GF-D8 (cell line): ENCODE data around the gene HYDIN.
"Not testable (repeated sequence)": the region's sequence is repeated elsewhere in the genome, so short reads cannot be mapped to it uniquely, and the experiment has no call there.

ENCODE experiments used
- DNase-seq: peaks from one replicate; lab custom pipeline; 2025; lab: John Stamatoyannopoulos, UW

The HYDIN gene

GRCh38 chr16:71225145-71225544, 5.4 kb downstream of the HYDIN start:
- DNase-seq = no peak

GRCh38 chr16:71218306-71218963, 12.1 kb downstream of the HYDIN start:
- DNase-seq = no peak

- DNase-seq = no peak
Measured at GRCh38 chr16:71217506-71217905, 13.0 kb downstream of the HYDIN start.

- DNase-seq = no peak
Measured at GRCh38 chr16:71216714-71217113, 13.8 kb downstream of the HYDIN start.

GRCh38 chr16:71214746-71215381, 15.7 kb downstream of the HYDIN start:
- no peak for DNase-seq

GRCh38 chr16:71205482-71206131, 24.9 kb downstream of the HYDIN start:
- DNase-seq = no peak

GRCh38 chr16:71203631-71204030, 26.9 kb downstream of the HYDIN start:
- no peak for DNase-seq

DNA sequence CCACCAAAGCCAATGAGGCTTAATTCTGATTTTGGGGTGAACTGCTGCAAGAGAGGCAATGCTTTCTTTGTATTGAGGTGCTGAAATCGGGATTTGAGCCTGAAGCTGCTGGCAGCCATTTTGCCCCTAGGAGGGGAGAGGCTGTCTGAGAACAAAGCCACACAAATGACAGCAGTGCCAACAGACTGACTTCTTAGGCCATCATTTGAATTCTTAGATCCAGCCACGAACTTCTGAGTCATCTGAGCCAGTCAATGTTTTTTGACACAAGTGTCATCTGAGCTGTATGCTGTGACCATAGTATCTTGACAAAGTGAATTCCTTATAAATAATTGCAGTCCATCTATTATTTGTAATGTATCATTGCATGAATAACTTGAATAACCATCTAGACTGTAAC, 29.0 kb downstream of the HYDIN start:
- DNase-seq = no peak

DNA sequence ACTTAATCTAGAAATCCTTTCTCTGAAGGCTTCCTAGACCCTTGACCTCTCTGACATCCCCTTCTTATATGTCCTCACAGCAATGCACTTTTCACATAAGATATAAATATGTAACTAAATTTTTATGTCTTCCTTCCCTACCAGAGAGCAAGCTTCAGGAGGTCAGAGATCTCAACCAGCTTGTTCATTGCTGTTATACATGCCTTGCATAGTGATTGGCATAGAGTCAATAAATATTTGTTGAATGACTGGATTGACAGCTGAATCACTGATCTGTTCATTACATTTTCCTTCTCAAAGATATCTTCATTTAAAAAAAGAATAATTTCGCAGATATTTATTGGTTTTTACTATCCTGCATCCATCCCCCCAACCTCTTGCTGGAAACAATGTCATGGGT, 29.5 kb downstream of the HYDIN start:
- no peak for DNase-seq

DNA sequence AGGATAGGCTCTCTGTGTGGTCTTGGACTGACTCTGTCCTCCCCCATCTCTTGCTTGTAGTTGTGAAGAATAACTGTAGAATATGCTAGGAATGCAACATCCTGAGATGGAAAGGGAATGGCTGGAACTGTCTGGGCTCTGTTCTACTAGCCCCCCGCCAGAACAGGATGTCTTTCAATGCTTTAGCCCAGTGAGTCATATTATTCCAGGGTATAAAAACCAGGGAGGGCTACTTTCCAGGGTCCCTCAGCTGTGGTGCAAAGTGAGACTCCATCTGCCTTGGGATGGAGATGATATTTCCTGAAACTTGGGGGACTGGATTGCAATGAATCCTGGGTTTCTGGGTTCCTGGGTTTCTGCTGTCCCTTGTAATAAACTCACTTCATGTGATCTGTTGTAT, 32.1 kb downstream of the HYDIN start:
- DNase-seq = no peak

DNA sequence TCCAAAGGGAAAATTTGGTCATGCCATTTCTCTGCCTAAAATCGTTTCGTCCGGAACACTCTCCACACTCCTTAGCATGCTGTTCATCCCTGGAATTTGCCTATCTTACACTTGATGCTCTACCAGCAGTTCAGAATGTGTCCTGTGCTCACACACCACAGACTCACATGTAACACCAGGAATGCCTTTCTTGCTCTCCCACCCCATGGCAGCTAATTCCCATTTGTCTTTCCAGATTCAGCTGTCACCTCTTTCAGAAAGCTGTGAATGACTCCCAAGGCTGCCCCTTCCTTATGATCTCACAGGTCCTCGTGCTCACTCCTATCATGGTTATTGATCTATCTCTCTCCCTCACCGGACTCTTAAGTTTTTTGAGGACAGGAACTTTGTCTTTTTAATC, 38.1 kb downstream of the HYDIN start:
- DNase-seq = no peak

- no peak for DNase-seq
Measured at GRCh38 chr16:71188956-71189712, 41.4 kb downstream of the HYDIN start.

DNA sequence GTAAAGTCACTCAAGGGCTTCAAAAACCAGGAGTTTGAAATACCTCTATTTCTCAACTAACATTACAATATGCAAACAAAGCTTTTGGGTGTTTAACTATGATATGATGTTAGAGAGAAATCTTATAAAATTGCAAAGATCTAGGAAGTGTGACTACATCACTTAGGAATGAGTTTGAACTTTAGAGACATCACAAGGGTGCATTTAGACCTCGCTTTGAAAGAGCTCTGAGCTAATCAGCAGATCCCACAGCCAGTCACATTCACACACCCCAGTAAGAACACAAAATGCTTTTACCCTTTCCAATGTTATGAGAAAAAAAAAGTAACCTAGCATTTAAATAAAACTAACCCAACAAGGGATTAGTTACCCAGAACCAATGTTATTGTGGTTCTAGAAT, 45.2 kb downstream of the HYDIN start:
- DNase-seq = no peak

GRCh38 chr16:71179569-71179968, 51.0 kb downstream of the HYDIN start:
- no peak for DNase-seq

DNA sequence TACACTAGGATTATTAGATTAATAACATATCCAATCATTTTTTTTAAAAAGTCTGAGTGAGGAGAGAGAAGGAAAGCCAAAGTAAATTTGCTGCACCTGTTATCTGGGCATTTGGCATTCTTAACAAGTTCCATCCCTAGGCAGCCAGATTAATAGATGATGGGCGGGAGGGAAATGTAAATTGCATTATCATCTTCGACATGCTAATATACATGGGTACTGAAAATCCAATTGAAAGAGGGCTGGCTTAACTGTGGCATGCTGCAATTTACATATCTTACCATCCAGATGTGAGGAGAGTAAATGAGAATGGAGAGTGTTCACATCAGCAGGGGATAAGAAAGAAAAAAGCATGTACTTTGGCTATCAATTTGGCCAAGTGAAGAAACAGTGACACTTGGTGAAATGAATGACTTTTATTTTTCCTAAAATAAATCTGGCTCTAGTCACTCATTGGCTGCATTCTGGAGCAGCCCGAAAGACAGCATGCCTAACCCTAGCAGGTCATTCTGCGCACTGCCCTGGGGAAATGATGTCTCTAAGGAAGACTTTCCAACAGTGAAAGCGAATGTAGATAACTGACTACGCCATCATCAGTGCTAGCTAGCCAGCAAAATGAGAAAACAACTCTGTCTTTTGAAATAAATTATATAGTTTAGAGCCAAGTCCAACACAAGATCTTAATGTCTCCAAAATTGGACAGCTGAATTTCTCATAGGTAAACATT, 57.9 kb downstream of the HYDIN start:
- DNase-seq = no peak

- not testable (repeated sequence) for DNase-seq
Measured at GRCh38 chr16:71161007-71161406, 69.5 kb downstream of the HYDIN start.

- not testable (repeated sequence) for DNase-seq
Measured at GRCh38 chr16:71157278-71157677, 73.2 kb downstream of the HYDIN start.

GRCh38 chr16:71153329-71153728, 77.2 kb downstream of the HYDIN start:
- DNase-seq = not testable (repeated sequence)

- DNase-seq = not testable (repeated sequence)
Measured at GRCh38 chr16:71151654-71152053, 78.9 kb downstream of the HYDIN start.

GRCh38 chr16:71143246-71143645, 87.3 kb downstream of the HYDIN start:
- DNase-seq = not testable (repeated sequence)

- not testable (repeated sequence) for DNase-seq
Measured at GRCh38 chr16:71110565-71110964, 120.0 kb downstream of the HYDIN start.

- not testable (repeated sequence) for DNase-seq
Measured at GRCh38 chr16:71109656-71110208, 120.8 kb downstream of the HYDIN start.
